Measurements from ENCODE around the gene KRTAP12-2.
"Not testable (repeated sequence)": the region's sequence is repeated elsewhere in the genome, so short reads cannot be mapped to it uniquely, and the experiment has no call there.

The KRTAP12-2 gene

GRCh38 chr21:44702111-44702972 lies 35.6 kb upstream of the KRTAP12-2 start:
- no peak for DNase-seq (ENCODE audit: low read depth)

- DNase-seq (ENCODE audit: low read depth), result no peak
These were observed 34.8 kb upstream of the KRTAP12-2 start for GRCh38 chr21:44701541-44701940.

- DNase-seq (ENCODE audit: low read depth), result no peak
These were observed 34.3 kb upstream of the KRTAP12-2 start for GRCh38 chr21:44701023-44701400.

- DNase-seq (ENCODE audit: low read depth), result no peak
These were observed 33.6 kb upstream of the KRTAP12-2 start for GRCh38 chr21:44700101-44701022.

- no peak for DNase-seq (ENCODE audit: low read depth)
These were observed 32.8 kb upstream of the KRTAP12-2 start for GRCh38 chr21:44699502-44700001.

DNA sequence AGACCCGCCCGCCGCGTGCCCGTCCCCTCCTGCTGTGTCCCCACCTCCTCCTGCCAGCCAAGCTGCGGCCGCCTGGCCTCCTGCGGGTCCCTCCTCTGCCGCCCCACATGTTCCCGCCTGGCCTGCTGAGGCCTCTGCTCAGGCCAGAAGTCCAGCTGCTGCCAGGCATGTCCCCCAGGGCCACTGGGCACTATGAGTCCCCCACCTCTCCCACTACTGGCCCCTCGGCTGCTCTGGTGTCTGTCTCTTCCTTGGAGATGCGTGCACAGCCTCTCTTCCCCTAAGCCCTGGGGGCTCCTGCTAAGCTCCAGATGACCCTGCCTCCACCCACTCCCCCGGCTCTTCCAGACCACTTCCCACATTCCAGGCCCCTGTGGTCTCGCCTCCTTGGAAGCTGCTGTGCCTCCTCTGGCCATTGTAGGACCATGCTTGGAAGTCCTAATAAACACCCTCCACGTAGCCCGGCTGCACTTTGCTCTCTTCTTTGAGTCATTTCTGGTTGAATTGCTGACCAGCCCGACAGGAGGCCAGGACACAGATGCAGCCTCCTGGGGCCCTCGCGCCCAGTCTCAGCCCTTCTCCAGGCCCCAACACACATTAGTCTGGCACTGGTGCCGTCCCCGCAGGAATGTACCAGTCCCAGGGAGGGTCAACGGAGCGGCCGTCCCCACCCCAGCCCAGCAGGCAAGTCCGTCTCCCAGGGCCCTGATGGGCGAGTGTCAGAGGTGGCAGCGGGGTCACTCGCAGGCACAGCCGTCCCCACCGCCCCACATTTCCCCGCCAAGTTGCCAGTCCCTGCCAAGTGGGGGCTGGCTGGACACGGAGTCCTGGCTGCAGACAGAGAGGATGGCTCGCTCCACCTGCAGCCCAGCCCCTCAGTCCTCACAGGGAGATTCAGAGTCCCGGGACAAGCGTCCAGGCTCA lies 31.3 kb upstream of the KRTAP12-2 start:
- no peak for DNase-seq (ENCODE audit: low read depth)

GRCh38 chr21:44697172-44697810 lies 30.6 kb upstream of the KRTAP12-2 start, which contains the start of gene KRTAP10-12:
Gene KRTAP10-12, plus strand, starts transcription at chr21:44697172. Its CDS starts 30 bp downstream, at chr21:44697202.
- not testable (repeated sequence) for DNase-seq (ENCODE audit: low read depth)

DNA sequence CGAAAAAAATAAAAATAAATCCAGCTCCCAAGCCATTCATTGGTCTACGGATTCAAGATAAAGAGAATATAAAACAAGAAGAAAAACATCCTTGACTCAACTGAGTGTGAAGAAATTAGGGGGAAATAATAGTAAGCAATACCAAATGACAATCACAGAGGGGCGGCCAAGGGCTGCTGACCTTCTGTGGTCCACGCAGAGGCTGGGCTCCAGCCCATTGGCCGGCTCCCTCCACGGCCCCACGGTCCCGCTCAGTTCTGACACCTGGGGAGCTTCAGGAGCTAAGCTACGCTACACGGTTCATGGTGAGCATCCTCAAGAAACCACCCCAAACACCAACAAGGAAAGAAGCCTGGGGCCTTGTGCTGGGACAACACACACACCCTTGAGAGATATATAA lies 29.8 kb upstream of the KRTAP12-2 start:
- DNase-seq (ENCODE audit: low read depth), result no peak

GRCh38 chr21:44695641-44696040 lies 28.9 kb upstream of the KRTAP12-2 start:
- DNase-seq (ENCODE audit: low read depth), result no peak

GRCh38 chr21:44695184-44695583 lies 28.5 kb upstream of the KRTAP12-2 start:
- DNase-seq (ENCODE audit: low read depth), result no peak

DNA sequence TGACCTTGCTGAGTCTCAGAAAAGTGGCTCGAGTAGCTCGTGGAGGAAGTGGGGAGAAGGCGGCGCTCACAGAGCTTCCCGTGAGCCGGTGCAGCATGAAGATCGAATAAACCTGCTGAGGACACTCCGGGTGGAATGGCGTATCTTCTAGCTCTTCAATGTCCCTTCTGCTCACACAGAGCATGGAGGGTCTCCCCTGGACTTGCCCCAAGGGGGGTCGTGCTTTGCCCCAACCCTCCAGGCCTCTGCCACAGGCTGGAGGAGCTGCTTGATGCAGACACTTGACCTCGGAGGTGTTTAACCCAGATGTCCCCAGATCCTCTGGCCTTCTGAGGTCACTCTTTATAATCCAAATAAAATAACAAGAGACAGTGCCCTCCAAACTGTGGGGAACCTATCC lies 28.0 kb upstream of the KRTAP12-2 start:
- DNase-seq (ENCODE audit: low read depth), result no peak

DNA sequence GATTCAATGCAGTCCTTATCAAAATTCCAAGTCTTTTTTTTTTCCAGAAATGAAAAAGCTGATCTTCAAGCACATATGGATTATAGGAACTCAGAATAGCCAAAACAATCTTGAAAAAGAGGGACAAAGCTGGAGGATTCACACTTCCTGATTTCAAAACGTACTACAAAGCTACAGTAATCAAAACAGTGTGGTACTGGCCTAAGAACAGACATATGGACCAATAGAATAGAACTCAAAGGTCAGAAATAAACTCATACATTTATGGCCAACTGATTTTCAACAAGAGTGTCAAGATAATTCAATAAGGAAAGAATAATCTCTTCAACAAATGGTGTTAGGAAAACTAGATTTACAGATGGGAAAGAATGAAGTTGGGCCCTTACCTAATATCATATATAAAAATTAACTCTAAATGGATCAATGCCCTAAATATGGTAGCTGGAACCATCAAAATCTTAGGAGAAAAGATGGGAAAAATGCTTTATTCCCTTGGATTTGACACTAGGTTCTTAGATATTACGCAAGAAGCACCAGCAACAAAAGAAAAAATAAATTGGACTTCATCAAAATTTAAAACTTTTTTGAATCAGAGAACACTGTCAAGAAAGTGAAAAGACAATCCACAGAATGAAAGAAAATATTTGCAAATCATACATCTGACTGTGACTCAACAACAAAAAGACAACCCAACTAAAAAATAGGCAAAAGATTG lies 26.2 kb upstream of the KRTAP12-2 start:
- no peak for DNase-seq (ENCODE audit: low read depth)

GRCh38 chr21:44691686-44692085 lies 25.0 kb upstream of the KRTAP12-2 start:
- DNase-seq (ENCODE audit: low read depth), result no peak

DNA sequence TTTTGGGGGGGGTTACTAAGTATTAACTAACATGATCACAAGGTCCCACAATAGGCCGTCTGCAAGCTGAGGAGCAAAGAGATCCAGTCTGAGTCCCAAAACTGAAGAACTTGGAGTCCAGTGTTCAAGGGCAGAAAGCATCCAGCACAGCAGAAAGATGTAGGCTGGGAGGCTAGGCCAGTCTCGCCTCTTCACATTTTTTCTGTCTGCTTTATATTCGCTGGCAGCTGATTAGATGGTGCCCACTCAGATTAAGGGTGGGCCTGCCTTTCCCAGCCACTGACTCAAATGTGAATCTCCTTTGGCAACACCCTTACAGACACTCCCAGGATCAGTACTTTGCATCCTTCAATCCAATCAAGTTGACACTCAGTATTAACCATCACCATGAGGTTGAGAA lies 23.0 kb upstream of the KRTAP12-2 start:
- not testable (repeated sequence) for DNase-seq (ENCODE audit: low read depth)

DNA sequence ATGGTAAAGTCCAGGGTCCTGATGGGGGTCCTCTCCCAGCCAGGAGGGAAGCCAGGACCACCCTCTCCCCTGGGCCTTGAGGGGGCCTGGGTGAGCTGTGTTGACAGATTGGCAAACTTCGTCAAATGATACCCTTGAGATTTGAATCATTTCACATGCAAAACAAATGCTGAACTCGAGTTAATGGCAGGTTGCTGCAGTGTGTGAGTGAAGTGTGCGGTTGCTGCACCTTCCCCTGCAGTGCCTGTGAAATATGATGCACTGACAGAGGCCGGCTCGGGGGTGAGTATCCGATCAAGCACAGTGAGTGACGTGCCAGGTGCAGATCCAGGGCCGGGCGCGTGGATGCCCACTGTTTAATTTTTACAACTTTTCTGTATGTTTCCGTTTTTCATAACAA lies 20.9 kb upstream of the KRTAP12-2 start:
- no peak for DNase-seq (ENCODE audit: low read depth)

- no peak for DNase-seq (ENCODE audit: low read depth)
These were observed 20.3 kb upstream of the KRTAP12-2 start for GRCh38 chr21:44686843-44687561.

- DNase-seq (ENCODE audit: low read depth), result no peak
These were observed 19.5 kb upstream of the KRTAP12-2 start for GRCh38 chr21:44686000-44686781.

- DNase-seq (ENCODE audit: low read depth), result not testable (repeated sequence)
These were observed 18.3 kb upstream of the KRTAP12-2 start for GRCh38 chr21:44685050-44685449.

- no peak for DNase-seq (ENCODE audit: low read depth)
These were observed 17.8 kb upstream of the KRTAP12-2 start for GRCh38 chr21:44684483-44684882.

Data from fibroblast of gingiva (primary cell).